Uterine smooth muscle cell (primary cell): ENCODE data around the gene LILRA5. TPM values are rescaled to one million over a fixed set of nuclear protein-coding genes. Genes with fewer than 3 reads are reported as not detected.

ENCODE experiments used
- total RNA-seq: library from RNA; depleted of rRNA; stranded (reverse); fragments of >200 nt; gene quantifications from 2 replicates; pipeline ENCODE4 v1.2.3, GENCODE V29; 2014

LILRA5 gene
- total RNA-seq: not detected in 2 replicates

DNA sequence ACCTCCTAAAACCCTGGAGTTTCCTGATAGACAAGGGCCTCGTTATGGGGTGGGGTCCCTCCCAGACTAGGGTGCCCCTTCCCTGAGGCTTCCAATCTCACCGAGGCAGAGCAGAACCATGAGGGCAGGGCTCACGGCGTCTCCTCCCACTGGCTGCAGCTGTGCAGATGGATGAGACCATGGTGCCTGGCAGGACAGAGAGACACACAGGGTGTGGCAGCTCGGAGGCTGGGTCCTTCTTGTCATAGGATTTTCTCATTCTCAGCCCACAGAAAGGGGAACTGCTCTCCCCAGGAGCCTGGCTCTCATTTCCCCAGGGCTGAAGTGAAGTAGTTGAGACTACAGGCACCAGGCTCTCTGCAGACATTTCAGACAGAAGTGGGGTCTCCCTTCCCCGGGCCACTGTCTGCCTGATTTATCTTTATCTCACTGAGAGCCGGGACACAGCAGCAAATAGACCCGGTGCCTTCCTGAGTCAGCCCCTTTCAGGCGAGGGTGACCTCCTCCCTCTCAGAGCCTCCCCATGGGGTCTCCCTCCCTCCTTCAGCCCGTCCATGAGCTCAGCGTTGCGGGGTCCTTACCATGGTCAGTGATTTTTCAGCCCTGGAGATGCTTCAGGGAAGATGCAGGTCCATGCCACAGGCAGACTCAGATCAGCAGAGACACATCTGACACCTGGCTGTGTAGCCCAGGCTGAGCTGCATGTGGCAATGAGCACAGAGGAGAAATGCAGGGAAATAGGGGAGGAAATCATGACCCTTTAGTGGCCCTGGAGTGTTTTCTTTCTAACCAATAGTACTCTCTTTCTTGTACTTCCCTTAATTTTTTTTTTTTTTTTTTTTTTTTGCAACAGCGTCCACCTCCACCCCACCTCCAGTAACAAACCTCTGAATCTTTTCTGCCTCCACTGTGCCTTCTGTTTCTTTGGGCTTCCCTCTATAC lies at the start of gene LILRA5:
Gene LILRA5, minus strand, starts transcription at position 731 of the 942 bp plus-strand sequence. Its CDS starts 147 bp downstream, at position 584.

DNA sequence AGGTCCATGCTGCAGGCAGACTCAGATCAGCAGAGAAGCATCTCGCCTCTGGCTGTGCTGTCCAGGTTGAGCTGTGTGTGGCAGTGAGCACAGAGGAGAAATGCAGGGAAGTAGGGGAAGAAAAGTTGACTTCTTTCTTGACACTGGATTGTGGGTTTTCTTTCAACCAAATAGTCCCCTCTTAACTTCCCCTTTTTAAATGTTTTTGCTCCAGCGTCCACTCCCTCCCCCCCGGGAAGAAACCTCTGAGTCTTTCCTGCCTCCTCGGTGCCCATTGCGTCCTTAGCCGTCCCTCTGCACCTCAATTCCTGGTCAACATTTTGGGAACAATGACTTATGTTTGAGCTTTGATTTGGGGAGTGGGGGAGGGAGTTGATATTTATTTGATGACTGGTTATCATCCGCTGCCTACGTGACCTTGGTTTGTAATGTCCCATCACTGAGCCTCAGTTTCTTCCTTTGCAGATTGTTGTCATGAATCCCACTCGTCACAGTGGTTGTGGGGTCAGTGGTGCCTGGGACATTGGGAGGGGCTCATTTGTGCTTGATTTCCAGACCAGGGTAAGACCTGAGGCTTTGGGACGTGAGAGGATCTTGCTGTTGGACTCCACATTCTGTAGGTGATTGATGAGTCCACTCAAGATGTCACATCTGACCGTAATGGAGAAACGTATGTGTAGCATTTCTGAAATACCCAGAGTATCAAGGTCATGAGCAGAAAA lies 31.8 kb downstream of the LILRA5 start, which contains the start of gene LILRB2:
Gene LILRB2, minus strand, starts transcription at position 104 of the 722 bp plus-strand sequence. CDS start 614 bp downstream, outside the sequence.

DNA sequence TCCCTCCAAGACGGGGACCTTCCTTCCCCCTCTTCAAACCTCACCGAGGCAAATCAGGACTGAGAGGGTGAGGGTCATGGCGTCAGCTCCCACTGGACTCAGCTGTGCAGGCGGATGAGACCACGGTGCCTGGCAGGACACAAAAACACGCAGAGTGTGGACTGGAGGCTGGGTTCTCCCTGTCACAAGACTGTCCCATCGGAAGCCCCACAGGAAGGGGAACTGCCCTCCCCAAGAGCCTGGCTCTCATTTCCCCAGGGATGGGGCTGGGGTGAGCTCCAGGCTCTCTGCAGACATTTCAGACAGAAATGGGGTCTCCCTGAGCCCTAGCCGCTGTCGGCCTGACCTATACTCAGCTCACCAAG lies 55.9 kb downstream of the LILRA5 start, which contains the start of gene LILRB5:
Gene LILRB5, minus strand, starts transcription at position 158 of the 365 bp plus-strand sequence. Its CDS starts 80 bp downstream, at position 78.

Other genes with a start within 250 kb of the LILRA5 start
- gene VSTM1, start 249.3 kb downstream of the LILRA5 start, total RNA-seq: not detected in 2 replicates
- not detected in 2 replicates for gene TARM1, start 231.8 kb downstream of the LILRA5 start, total RNA-seq
- 0.22 and 0.50 TPM in 2 replicates for gene OSCAR, start 212.4 kb downstream of the LILRA5 start, total RNA-seq
- gene NDUFA3, start 210.3 kb downstream of the LILRA5 start, total RNA-seq: 14.0 and 14.7 TPM in 2 replicates
- 11.0 and 13.7 TPM in 2 replicates for gene TFPT, start 197.5 kb downstream of the LILRA5 start, total RNA-seq
- 45.1 and 80.0 TPM in 2 replicates for gene PRPF31, start 197.4 kb downstream of the LILRA5 start, total RNA-seq
- gene CNOT3, start 175.4 kb downstream of the LILRA5 start, total RNA-seq: 15.4 and 17.7 TPM in 2 replicates
- 7.7 and 8.0 TPM in 2 replicates for gene LENG1, start 153.4 kb downstream of the LILRA5 start, total RNA-seq
- 0.87 TPM in 1 of 2 replicates, not detected in the other for gene TMC4, start 140.0 kb downstream of the LILRA5 start, total RNA-seq
- gene MBOAT7, start 123.6 kb downstream of the LILRA5 start, total RNA-seq: 57.2 and 59.2 TPM in 2 replicates
- gene TSEN34, start 121.9 kb downstream of the LILRA5 start, total RNA-seq: 62.9 and 76.0 TPM in 2 replicates
- gene RPS9, start 112.3 kb downstream of the LILRA5 start, total RNA-seq: 1,269 and 1,778 TPM in 2 replicates
- gene LILRB3, start 90.2 kb downstream of the LILRA5 start, total RNA-seq: not detected in 2 replicates
- not detected in 2 replicates for gene LILRA6, start 70.4 kb downstream of the LILRA5 start, total RNA-seq
- not detected in 2 replicates for gene LILRB5, start 55.9 kb downstream of the LILRA5 start, total RNA-seq
- gene LILRB2, start 32.1 kb downstream of the LILRA5 start, total RNA-seq: not detected in 2 replicates
- gene LILRA4, start 26.0 kb upstream of the LILRA5 start, total RNA-seq: not detected in 2 replicates
- gene LAIR1, start 51.8 kb upstream of the LILRA5 start, total RNA-seq: not detected in 2 replicates
- gene TTYH1, start 102.3 kb upstream of the LILRA5 start, total RNA-seq: not detected in 2 replicates
- gene LENG8, start 136.0 kb upstream of the LILRA5 start, total RNA-seq: 38.1 and 46.1 TPM in 2 replicates
- gene LENG9, start 150.6 kb upstream of the LILRA5 start, total RNA-seq: 8.2 and 13.2 TPM in 2 replicates
- gene CDC42EP5, start 160.1 kb upstream of the LILRA5 start, total RNA-seq: 3.8 and 15.2 TPM in 2 replicates
- not detected in 2 replicates for gene LAIR2, start 189.7 kb upstream of the LILRA5 start, total RNA-seq